ENCODE data around the gene RNF214. TPM values are rescaled to one million over a fixed set of nuclear protein-coding genes. Genes with fewer than 3 reads are reported as not detected.
"Not testable (repeated sequence)": the region's sequence is repeated elsewhere in the genome, so short reads cannot be mapped to it uniquely, and the experiment has no call there.

RNF214 gene
- total and polyA plus RNA-seq, 10 of the 15 experiments (the other 5 are each of a cell fraction or from before 2014, with no cell fraction given), result 4.8 to 16.8 (median 10.5) TPM

DNA sequence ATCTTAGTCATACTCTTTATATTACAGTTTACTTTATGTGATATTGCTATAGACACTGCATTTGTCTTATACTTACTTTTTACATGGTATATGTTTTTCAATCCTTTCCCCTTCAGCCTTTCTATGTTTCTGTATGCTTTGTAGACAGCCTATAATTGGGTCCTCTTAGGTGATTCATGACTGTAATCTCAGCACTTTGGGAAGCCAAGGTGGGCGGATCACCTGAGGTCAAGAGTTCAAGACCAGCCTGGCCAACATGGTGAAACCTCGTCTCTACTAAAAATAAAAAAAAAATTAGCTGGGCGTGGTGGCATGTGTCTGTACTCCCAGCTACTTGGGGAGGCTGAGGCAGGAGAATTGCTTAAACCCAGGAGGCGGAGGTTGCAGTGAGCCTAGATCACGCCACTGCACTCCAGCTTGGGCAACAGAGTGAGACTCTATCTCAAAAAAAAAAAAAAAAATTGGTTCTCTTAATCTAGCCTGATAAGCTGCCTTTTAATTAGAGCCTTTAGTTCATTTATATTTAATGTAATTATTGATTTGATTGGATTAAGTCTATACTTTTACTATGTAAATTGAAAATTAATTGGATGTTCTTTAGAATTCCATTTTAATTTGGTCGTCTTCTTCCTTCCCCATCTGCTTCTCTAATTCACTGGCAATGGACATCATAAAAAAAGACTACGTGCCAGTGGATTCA, 32.3 kb downstream of the RNF214 start:
- FAIRE-seq; DNase-seq (ENCODE audit: low read depth, low spot score); POLR2A ChIA-PET; H3K36me3 ChIP-seq (ENCODE audit: control insufficient read depth in 2 of 2, insufficient read depth in 2 of 2, low read length in 1 of 2); in situ Hi-C loops (cut with MboI); H3K79me2 ChIP-seq (ENCODE audit: control insufficient read depth, insufficient read depth, low read length); H3K9me3 ChIP-seq (replicated peaks; ENCODE audit: control insufficient read depth, insufficient read depth, low read length); H4K20me1 ChIP-seq (ENCODE audit: control insufficient read depth, insufficient read depth); RAD21 ChIA-PET (ENCODE audit: unreplicated experiment); BruUV-seq (replicated peaks); H3K4me3 ChIP-seq; H3K27me3 ChIP-seq (replicated peaks in 1 of 2; ENCODE audit: control insufficient read depth in 2 of 2, insufficient read depth in 2 of 2, low read length in 1 of 2); H2AFZ ChIP-seq (ENCODE audit: control insufficient read depth, low read depth, low read length); H3K27ac ChIP-seq (ENCODE audit: control insufficient read depth, insufficient read depth); H3K9ac ChIP-seq (ENCODE audit: control insufficient read depth, insufficient read depth, low read length); ATAC-seq; H3K4me2 ChIP-seq (ENCODE audit: control insufficient read depth, insufficient read depth); intact Hi-C loops (cut with micrococcal nuclease; ENCODE audit: unreplicated experiment); H3K4me1 ChIP-seq (ENCODE audit: control insufficient read depth, insufficient read depth, low read length): not testable (repeated sequence)
- WGBS (ENCODE audit: insufficient coverage, insufficient replicate concordance, low lambda C conversion rate, missing lambda C conversion rate), result 97% methylated on average over 7 of the region's 7 CpGs
- SMC1A ChIA-PET (ENCODE audit: uncharacterized antibody, unreplicated experiment), result interaction anchor here (0.6 kb wide), 1 partner anchor 54 kb away, joined by 3 read pairs; no protein-coding TSS in a partner anchor
- CTCF ChIA-PET, result interaction anchor here (0.6 kb wide), 1 partner anchor 149 kb away, joined by 3 read pairs; no protein-coding TSS in a partner anchor

DNA sequence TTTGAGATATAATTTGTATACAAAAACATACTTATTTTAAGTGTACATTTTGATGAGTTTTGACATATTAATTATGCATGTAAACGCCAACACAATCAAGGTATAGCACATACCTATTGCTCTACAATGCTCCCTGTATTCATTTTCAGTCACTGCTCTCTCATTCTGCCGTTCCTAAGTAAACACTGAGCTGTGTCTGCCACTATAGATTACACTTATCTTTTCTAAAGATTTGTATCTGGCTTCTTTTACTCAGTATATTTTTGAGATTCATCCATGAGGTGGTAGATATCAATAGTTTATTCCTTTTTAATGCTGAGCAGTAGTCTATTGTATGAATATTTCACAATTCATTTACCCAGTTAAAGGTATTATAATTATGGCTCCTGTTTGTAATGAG, 33.3 kb downstream of the RNF214 start:
- no peak overlapping the region for H3K4me3 ChIP-seq
- no peak overlapping the region for H2AFZ ChIP-seq (ENCODE audit: control insufficient read depth, low read depth, low read length)
- no peaks in the 10 kb centered on the region for H3K27me3 ChIP-seq (replicated peaks in 1 of 2; ENCODE audit: control insufficient read depth in 2 of 2, insufficient read depth in 2 of 2, low read length in 1 of 2)
- H3K9me3 ChIP-seq (replicated peaks; ENCODE audit: control insufficient read depth, insufficient read depth, low read length), result no peaks in the 10 kb centered on the region
- no peak overlapping the region for H3K9ac ChIP-seq (ENCODE audit: control insufficient read depth, insufficient read depth, low read length)
- no peaks in the 10 kb centered on the region for H4K20me1 ChIP-seq (ENCODE audit: control insufficient read depth, insufficient read depth)
- ChIA-PET CTCF (no interaction called here), SMC1A (ENCODE audit: uncharacterized antibody, unreplicated experiment) (no interaction called here), POLR2A (no interaction called here), RAD21 (ENCODE audit: unreplicated experiment) (no interaction called here)
- no peak overlapping the region for H3K4me2 ChIP-seq (ENCODE audit: control insufficient read depth, insufficient read depth)
- no peak for FAIRE-seq
- WGBS (ENCODE audit: insufficient coverage, insufficient replicate concordance, low lambda C conversion rate, missing lambda C conversion rate), result 96% methylated on average over 2 of the region's 2 CpGs
- TF ChIP-seq, protein P1, sequence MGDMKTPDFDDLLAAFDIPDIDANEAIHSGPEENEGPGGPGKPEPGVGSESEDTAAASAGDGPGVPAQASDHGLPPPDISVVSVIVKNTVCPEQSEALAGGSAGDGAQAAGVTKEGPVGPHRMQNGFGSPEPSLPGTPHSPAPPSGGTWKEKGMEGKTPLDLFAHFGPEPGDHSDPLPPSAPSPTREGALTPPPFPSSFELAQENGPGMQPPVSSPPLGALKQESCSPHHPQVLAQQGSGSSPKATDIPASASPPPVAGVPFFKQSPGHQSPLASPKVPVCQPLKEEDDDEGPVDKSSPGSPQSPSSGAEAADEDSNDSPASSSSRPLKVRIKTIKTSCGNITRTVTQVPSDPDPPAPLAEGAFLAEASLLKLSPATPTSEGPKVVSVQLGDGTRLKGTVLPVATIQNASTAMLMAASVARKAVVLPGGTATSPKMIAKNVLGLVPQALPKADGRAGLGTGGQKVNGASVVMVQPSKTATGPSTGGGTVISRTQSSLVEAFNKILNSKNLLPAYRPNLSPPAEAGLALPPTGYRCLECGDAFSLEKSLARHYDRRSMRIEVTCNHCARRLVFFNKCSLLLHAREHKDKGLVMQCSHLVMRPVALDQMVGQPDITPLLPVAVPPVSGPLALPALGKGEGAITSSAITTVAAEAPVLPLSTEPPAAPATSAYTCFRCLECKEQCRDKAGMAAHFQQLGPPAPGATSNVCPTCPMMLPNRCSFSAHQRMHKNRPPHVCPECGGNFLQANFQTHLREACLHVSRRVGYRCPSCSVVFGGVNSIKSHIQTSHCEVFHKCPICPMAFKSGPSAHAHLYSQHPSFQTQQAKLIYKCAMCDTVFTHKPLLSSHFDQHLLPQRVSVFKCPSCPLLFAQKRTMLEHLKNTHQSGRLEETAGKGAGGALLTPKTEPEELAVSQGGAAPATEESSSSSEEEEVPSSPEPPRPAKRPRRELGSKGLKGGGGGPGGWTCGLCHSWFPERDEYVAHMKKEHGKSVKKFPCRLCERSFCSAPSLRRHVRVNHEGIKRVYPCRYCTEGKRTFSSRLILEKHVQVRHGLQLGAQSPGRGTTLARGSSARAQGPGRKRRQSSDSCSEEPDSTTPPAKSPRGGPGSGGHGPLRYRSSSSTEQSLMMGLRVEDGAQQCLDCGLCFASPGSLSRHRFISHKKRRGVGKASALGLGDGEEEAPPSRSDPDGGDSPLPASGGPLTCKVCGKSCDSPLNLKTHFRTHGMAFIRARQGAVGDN (IDR thresholded peaks at IDR 0.05), result no peak
- TF ChIP-seq, protein P2, sequence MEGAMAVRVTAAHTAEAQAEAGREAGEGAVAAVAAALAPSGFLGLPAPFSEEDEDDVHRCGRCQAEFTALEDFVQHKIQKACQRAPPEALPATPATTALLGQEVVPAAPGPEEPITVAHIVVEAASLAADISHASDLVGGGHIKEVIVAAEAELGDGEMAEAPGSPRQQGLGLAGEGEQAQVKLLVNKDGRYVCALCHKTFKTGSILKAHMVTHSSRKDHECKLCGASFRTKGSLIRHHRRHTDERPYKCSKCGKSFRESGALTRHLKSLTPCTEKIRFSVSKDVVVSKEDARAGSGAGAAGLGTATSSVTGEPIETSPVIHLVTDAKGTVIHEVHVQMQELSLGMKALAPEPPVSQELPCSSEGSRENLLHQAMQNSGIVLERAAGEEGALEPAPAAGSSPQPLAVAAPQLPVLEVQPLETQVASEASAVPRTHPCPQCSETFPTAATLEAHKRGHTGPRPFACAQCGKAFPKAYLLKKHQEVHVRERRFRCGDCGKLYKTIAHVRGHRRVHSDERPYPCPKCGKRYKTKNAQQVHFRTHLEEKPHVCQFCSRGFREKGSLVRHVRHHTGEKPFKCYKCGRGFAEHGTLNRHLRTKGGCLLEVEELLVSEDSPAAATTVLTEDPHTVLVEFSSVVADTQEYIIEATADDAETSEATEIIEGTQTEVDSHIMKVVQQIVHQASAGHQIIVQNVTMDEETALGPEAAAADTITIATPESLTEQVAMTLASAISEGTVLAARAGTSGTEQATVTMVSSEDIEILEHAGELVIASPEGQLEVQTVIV (IDR thresholded peaks at IDR 0.05; ENCODE audit: borderline replicate concordance, partially characterized antibody), result no peak
- no peak for TF ChIP-seq SMAD5 (IDR thresholded peaks at IDR 0.05; ENCODE audit: low read depth)
- H3K36me3 ChIP-seq (ENCODE audit: control insufficient read depth in 2 of 2, insufficient read depth in 2 of 2, low read length in 1 of 2), result no peaks in the 10 kb centered on the region; a peak in 1 of 4 replicates
- no peaks in the 10 kb centered on the region for H3K79me2 ChIP-seq (ENCODE audit: control insufficient read depth, insufficient read depth, low read length)
- DNase-seq (ENCODE audit: low read depth, low spot score), result no peak
- ATAC-seq, result no peak
- no TSS peak for BruUV-seq (replicated peaks)
- intact Hi-C loops (cut with micrococcal nuclease; ENCODE audit: unreplicated experiment) (no loop called here), in situ Hi-C loops (cut with MboI) (no loop called here)
- H3K4me1 ChIP-seq (ENCODE audit: control insufficient read depth, insufficient read depth, low read length), result no peaks in the 10 kb centered on the region
- H3K27ac ChIP-seq (ENCODE audit: control insufficient read depth, insufficient read depth), result no peak overlapping the region
